GM19240 (cell line): ENCODE measurements around the gene PRKN.
"Not testable (repeated sequence)": the region's sequence is repeated elsewhere in the genome, so short reads cannot be mapped to it uniquely, and the experiment has no call there.

Experiments used
- DNase-seq: peaks from one replicate; pipeline ENCODE4 v3.0.0; 2011; ENCODE audit warnings: low spot score; ENCODE audit not compliant: insufficient read length

Gene PRKN

GRCh38 chr6:161523362-161523761 is 1204.2 kb downstream of the PRKN start:
- DNase-seq: no peak

DNA sequence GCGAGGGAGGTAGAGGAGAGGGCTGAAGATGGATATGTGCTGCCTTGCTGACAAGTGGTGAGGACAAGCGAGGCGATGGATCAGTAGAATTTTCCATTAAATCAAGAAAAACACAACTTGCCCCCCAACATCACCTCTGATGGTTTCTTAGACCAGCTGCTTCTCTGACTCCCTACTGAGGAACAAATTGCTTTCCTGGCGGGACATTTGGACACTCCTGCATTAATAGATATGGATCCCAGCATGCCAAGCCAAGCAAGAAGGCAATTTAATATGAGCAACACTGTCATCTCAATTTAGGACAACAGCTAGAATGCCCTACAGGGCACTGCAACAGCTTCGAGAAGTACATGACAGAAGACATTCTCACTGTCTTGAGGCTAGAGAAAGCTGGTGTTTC is 1205.3 kb downstream of the PRKN start:
- no peak for DNase-seq

DNA sequence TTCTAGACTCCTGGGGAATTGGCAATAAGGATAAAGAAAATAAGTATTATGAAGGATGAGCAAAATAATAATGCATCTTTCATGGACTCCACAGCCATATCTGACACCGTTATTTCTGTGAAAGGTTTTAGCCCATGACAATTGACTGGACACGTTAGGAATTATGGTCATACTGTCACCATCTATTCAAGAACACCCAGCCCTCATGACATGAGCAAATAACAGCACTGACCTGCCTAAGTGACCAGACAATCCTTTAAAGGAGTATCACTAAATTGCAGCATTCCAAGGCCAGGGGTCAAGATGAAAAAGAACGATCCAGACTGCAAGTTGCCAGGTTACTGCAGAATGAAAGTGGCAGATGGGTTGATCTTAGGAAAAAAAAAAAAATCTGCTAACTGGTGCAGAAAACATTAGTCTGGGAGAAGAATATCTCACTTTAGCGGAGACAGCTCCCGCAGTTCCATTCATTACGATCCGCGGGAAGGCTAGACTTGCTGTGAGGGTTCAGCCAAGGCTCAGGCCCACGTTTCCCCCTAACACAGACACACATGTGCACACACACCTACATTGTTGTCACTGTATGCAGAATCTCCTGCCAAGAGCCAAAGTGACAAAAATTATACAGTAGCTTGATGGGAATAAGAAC is 1216.0 kb downstream of the PRKN start:
- no peak for DNase-seq

DNA sequence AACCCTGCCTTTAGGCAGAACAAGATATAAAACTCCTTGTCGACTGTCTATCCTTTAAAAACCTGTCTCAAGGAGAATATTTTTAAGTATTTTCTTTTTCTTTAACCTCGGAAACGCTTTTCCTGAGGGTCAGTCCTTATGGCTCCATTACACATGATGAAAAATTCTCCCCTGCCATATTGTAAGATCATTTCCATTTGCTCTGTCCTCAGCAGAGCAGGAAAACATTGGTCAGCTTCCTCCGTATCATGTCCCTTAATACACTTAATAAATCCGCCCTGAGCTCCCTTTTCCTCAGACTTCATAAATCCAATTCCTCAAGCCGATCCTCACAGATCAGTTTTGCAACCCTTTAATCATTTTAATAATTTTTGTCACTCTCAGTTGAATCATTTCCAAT is 1219.2 kb downstream of the PRKN start:
- DNase-seq: no peak

DNA sequence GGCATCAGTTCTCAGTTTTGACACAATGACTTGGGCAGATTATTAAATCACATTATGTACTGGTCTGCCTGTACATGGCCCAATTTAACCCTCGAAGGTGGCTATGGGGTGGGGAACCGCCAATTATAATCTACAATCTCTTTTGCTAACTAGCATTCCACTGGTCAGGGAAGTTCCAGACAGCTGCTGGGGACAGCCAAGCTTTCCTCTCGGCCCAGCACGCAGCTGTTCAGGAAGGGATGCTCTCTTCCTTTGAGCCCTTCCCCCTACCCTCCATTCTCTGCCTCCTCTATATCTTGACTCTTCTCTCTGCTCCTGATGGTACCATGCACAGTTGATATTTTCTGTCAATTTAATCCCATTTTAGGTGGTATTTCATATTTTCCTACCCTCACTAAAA is 1220.2 kb downstream of the PRKN start:
- DNase-seq: no peak

- DNase-seq: no peak
These were observed 1224.0 kb downstream of the PRKN start for GRCh38 chr6:161503570-161503969.

DNA sequence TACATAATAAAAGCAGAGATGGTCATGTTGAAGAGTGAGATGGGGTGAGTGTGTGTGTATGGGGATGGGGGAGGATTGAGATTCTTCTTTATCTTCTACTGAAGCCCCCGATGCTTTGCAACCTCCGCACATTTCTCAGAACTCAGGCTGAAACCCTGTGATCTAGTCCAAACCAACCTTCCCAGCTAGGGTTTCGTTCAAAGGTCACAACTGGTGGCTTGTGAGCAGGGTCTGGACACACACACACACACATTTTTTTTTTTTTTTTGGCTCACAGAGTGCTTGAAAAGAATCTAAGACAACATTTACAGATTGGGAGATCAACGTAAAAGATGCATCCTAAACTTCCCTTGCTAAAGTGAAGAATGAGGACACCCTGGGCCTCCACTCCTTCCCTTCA is 1228.7 kb downstream of the PRKN start:
- DNase-seq: no peak

- no peak for DNase-seq
These were observed 1229.2 kb downstream of the PRKN start for GRCh38 chr6:161498359-161498758.

- no peak for DNase-seq
These were observed 1230.6 kb downstream of the PRKN start for GRCh38 chr6:161496941-161497340.

GRCh38 chr6:161496271-161496670 is 1231.3 kb downstream of the PRKN start:
- not testable (repeated sequence) for DNase-seq

DNA sequence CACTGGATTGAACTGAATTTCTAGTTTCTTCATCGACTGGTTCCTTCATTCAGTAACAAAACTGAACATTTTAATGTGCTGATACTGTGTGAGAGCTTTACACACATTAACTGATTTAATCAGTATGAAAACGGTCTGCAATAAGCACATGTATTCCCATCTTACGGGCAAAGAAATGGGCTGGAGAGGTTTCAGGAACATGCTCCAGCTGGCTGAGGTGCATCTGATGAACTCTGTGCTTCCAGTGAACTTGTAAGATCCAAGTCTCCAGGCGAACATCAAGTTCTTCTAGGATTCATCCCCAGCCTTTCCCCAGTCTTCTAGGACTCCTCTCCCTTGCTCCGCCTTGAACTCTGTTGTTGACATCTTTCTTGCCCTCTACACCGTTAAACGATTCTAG is 1233.0 kb downstream of the PRKN start:
- no peak for DNase-seq

- DNase-seq: no peak
These were observed 1233.9 kb downstream of the PRKN start for GRCh38 chr6:161493576-161494118.

GRCh38 chr6:161489626-161490306 is 1237.8 kb downstream of the PRKN start:
- no peak for DNase-seq

DNA sequence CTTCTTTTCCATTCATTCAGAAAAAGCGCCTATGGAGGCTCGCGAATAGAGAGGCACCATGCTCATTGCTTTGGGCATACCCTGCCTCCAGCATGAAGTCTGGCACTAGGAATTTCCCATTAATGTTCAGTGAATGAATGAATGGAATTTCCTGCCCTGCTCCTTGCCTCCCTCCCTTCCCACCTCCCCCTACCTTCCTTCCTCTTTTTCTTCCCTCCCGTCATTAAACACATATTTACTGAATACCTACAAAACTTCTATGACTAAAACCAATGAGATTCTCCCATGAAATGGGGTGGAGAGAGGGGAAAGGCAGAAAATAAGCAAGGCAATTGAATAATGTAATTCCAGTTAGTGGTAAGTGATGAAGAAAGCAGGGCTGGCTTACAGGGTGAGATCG is 1239.9 kb downstream of the PRKN start:
- DNase-seq: no peak

GRCh38 chr6:161487217-161487531 is 1240.4 kb downstream of the PRKN start:
- DNase-seq: no peak

DNA sequence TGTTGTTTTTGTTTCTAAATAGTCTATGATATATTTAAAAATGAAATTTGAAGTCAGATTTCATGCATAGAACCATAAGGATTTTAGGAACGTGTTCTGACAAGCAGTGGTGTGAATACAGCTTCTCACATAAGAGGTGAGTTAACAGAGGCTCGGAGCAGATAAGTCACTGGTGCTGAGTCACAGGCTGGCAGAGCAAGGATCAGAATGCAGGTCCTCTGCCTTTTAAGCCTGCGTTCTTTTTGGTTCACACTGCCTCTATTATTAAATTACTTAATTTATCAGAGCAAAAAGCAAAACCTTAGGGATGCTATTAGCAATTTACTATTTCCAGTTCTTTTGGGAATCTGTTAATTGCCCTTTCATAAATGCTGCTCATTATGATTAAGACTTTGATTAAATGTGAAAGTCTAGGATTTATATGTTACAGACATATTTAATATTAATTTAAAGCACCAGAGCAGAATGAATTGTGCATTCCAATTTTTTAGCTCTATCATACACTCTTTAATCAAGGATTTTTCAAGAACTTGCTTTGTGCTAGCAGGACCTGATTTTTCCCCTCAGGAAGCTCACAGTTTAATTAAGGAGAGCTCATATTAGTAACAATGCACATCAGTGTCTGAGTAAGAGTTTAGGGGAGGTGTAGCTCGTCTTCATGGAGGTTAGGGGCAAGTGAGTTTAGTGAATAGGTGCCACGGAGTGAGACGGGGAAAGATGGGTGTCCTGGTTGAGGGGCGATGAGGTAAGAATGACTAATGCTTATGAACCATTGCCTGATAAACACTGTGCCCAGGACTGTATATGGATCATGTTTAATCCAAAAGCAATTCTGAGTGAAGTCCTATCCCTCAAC is 1241.0 kb downstream of the PRKN start:
- no peak for DNase-seq

- DNase-seq: no peak
These were observed 1245.1 kb downstream of the PRKN start for GRCh38 chr6:161482517-161482858.

- DNase-seq: no peak
These were observed 1245.6 kb downstream of the PRKN start for GRCh38 chr6:161481786-161482516.

DNA sequence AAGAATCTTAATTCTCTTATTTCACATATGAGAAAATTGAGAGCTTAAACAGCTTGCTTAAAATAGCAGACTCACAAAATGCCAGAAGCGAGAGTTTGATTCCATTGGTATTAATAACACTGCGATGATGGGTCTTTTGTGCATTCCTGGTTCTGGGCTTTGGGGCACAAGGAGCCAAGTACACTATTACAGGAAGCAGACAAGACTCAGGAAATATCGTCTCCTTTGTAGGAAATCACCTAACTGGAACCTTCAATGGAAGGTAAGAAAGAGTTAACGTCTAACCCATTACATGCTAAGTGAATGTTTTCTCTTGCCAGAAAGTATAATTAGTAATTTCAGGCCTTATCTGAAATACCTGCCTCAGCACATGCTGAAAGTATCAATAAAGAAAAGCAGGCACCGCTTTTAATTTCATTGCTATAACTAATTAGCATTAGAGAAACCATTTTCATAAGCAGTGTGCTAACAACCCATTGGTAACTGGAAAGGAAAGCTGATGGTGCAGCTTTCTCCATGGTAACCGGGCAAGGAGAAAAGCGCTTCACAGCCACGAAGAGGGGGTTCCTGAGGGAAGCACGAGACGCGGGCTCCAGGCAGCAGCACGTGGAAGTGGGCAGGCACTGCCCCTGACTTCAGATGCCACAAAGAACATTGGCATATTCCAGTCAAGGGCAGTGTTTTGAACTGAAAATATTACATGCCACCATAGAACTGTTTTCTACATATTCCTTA is 1247.0 kb downstream of the PRKN start:
- DNase-seq: no peak

DNA sequence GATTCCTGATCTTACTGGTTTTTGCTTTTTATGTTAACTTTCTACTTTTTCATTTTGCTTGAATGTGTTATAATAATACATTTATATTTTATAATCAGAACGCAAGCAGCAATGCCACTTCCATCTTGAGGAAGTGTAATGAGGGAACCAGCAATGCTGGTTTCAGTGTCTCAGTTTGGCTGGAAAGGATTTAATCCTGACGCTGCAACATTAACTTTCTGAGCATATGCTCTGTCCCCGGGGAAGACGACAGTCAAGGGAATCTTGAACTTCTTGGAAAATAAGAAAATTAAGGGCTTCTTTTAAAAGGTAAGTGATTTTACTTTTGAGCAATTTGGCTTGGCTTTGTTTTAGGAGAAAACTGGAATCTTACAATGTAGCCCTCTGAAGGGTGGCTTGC is 1248.2 kb downstream of the PRKN start:
- DNase-seq: no peak

DNA sequence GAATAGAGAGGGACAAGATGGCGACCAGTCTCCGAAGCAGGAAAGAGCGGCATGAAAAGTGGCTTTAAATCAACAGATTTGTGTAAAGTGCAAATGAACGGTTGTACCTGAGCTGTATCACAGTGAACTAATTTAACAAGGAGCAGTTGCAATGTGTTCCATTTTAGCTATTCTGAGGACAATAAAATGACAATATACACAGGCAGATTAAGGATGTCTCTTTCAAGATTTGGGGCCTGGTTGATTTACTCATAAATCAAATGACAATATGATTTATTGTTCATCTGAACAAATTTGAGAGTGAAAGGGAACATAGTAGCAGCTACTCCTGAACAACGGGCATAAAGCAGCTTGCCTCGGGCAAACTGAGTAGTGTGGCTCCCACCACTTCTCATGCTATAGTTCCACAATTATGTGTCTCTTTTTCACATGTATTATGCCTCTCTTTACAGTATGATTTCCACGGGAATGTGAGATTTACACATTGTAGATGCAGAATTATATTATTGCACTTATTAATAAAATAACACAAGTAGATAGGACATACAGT is 1249.6 kb downstream of the PRKN start:
- no peak for DNase-seq
